Measurements from ENCODE around the gene FBXO38.

The FBXO38 gene

DNA sequence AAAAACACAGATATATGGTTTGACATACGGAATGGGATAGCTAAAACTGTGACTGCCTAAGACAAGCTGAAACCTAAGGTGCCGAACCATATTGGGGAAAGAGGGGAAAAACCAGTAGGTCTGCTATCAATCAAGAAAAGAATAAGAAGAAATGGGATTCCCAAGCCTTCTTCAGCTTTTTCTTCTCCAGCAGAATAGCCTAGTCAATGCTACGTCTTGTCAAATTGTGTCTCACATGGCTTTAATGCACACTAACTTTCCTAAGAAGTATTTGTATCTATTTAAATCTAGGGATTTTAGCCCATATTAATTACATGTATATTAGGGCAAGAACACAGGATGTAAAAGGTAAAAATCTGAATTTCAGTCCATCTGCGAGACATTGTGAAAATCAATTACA, 797 bp upstream of the FBXO38 start:
- no peak for DNase-seq (ENCODE audit: low spot score)

DNA sequence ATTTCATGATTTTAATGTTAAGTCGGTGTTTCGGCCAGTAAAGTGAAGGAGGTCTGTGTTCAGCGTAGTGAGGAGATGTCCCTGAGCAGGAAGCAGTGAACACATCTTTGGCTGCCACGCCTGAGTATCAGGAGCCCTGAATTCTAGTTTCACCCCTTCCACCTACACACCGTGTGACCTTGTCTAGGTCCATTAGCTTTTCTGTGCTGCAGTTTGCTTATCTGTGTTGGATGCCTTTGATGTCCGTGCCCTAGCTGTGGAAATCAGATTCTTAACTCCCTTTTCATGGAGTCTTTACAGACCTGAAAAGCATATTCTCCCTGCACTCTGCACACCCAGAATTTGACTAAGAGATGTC, 601 bp downstream of the FBXO38 start:
- no peak for DNase-seq (ENCODE audit: low spot score)

DNA sequence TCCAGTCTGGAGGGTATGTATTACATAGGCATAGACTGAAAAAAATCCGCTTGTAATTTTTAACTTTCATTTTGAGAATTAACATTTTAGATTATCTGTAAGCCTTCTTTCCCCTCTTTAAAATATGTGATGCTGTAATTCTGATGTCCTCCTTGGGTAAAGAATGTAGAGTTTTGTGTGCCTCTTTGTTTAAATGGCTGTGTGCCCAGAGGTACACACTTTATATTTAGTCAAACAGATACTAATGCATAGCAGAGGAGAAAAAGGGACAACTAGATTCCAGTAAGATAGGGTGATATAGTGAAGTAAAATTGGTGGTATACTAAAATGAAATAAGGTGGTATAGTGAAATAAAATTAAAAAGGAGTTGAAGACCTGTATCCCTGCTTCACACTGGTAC, 1.3 kb downstream of the FBXO38 start:
- no peak for DNase-seq (ENCODE audit: low spot score)

DNA sequence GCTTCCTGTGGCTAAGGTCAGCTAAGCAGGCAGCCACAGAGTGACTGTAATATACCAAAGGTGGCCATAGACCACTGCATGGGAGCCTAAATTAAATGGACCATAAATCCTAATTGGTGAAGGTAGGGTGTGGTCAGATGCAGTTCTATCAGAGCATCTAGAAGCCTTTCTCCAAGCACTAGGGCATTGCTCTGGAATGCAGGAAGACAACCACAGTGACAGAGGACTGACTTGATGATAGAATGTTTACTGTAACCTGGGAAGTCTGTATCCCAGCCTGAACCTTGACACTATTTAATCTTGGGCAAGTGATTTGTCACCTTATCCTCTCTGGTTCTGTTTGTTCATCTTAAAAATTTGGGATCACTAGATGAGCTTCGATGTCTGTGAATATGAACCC, 2.3 kb downstream of the FBXO38 start:
- no peak for DNase-seq (ENCODE audit: low spot score)

DNA sequence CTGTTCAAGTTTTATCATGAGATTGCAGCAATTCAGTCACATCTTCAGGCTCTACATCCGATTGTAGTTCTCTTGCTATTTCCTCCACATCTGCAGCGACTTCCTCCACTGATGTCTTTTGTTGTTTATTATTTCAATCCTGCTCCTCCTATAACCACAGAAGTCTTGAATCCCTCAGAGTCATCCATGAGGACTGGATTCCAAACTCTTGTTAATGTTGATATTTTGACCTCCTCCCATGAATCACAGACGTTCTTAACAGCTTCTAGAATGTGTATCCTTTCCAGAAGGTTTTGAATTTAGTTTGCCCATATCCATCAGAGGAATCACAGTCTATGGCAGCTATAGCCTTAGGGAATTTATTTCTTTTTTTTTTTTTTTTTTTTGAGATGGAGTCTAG, 3.6 kb downstream of the FBXO38 start:
- DNase-seq (ENCODE audit: low spot score) = no peak

DNA sequence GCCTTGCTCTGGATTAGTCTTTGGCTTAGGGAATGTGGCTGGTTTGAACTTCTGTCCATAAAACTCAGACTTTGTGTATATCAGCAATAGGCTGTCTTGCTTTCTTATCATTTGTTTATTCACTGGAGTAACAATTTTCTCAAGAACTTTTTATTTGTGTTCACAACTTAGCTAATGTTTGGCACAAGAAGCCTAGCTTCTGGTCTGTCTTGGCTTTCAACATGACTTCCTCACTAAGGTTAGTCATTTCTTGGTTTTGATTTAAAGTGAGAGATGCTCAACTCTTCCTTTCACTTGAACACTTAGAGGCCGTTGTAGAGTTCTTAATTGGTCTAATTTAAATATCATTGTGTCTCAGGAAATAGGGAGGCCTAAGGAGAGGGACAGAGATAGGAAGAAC, 4.9 kb downstream of the FBXO38 start:
- DNase-seq (ENCODE audit: low spot score) = no peak

DNA sequence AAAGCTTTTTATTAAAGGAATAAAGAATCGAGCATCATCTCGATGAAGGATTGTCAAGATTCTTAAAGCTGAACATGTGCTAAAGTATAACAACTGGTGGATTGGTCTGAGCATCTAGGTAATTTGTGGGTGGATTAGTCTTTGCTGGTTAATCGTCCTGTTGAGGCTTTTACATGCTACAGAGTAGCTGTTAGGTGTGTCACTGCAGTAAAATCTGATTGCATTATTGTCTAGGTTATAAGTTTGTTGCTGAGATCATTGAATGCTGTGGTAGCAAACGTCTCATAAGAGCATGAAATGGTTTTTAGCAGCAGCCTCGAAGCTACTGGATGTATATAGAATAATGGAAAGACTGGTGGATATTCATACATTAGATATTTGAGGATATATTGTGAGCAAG, 7.2 kb downstream of the FBXO38 start:
- no peak for DNase-seq (ENCODE audit: low spot score)

DNA sequence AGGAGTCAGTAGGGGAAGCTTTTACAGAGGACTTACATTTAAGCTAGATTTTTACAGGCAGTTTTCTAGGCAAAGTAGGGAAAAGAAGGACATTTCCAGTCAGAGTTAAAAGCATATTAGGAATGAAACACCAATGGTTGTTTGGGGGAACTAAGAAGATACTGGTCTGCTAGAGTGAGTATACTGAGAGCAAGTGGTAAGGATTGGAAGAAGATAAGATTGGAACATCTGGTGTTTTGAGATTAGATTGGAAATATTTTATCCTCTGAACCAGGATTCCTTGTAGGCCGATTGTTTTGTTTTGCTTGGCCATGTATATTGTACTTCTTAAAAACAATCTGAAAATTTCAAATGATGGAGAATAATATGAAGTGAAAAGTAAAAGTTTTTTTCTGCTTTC, 7.7 kb downstream of the FBXO38 start:
- no peak for DNase-seq (ENCODE audit: low spot score)

DNA sequence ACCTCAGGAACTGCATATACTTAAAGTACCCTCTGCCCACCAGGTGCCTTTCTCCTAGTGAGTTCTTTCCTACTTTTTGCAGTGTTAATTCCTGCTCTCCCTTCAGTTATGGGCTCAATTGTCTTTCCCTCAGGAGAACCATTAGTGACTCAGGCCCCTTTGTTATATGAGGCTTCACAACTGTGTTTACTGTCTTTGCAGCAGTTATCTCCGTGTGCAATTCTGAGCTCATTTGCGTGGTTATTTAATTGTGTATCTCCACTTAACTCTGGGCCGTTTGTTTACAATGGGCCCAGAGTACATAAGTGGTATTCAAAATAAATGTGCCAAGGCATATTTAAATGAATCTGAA, 9.6 kb downstream of the FBXO38 start:
- no peak for DNase-seq (ENCODE audit: low spot score)

DNA sequence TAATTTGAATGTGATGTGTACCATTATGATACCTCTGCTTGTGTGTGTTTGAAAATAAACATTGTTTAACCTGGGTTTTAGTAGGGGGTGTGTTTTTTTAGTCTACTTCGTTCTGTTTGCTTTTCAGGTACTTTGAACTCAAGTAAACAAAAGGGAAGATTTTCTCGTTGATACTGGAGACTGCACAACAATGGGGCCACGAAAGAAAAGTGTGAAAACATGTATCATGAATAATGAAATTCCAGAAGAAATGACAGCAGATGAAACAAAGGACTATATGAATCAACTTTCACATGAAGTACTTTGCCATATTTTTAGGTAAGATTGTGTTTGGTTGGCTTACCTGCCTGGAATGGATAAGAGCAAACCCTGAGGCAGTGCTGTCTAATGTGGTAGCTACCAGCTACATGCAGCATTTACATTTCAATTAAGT, 10.8 kb downstream of the FBXO38 start:
- DNase-seq (ENCODE audit: low spot score) = no peak

DNA sequence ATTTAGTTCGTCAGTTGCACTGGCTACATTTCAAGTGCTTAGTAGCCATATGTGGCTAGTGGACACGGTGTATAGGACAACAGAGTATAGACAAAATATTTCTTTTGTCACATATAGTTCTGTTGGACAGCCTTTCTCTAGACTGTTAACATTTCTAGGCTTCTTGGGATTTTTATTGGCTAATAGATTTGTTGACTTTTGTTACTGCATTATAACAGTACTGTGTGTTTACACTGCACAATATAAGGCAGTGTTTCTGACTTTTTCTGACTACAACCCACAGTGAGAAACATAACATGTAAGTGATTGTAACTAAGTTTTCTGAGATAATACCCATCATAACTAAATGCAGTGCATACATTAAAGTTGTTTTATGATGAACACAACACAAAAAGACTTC, 11.3 kb downstream of the FBXO38 start:
- DNase-seq (ENCODE audit: low spot score) = no peak

DNA sequence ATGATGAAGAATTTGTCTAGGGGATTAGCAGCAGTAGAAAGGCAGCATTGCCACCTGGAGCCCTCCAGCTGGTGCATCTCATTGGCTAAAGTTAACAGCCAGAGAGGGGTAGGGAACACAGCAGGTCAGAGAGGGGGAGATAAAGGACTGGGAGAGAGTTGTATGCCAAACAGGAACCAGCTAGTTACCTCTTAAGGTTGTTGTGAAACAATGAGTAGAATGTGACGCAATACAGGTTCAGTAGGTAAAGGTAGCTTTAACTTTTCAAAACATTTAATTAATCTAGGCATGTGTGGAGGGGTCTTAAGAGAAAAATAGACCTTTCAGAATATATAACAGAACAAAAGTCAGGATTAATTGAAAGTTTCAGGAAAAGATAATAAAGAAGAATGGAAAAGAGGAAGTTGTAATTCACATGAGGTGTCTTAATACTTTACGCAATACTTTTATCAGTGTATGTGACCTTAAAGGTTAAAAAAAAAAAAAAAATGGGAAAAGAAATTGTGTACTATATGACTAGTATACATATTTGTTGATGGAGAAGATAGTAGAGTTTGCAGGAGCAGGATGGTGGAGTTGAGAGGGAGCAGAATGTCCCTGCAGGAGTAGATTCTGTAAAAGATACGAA, 14.3 kb downstream of the FBXO38 start:
- no peak for DNase-seq (ENCODE audit: low spot score)

DNA sequence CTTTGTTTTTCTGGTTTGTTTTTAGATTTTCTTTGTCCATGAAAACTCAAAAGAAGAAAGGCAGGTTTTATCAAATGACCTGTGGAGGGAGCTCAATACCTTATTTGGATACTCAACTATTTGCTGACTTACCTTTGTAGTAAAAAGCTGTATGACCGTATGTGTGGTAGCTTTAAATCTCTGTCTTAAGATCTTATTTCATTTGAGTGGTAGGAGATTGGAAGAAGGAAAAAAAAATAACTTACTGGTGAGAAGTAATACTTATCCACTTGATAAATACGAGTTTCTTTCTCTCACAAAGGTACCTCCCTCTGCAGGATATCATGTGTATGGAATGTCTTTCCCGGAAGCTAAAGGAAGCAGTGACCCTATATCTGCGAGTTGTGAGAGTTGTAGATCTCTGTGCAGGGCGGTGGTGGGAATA, 15.0 kb downstream of the FBXO38 start:
- DNase-seq (ENCODE audit: low spot score) = no peak

DNA sequence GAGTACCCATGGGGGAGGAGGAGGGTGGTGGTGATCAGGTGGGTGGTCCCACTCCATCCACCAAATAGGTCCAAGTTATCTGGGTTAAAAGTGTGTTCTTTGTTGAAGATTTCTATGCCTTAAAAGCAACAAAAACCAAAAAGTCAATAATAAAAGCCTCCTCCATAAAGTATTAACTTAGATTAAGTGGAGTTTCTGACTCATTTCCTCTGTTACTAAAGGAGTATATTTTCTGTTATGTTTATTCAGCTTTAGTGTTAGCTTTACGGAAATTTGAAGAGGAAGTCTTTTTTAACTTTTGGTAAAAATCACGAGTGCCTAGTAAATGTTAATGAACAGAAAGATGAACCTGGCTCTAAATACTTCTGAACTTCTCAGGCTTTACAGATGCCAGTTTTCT, 17.8 kb downstream of the FBXO38 start:
- no peak for DNase-seq (ENCODE audit: low spot score)

DNA sequence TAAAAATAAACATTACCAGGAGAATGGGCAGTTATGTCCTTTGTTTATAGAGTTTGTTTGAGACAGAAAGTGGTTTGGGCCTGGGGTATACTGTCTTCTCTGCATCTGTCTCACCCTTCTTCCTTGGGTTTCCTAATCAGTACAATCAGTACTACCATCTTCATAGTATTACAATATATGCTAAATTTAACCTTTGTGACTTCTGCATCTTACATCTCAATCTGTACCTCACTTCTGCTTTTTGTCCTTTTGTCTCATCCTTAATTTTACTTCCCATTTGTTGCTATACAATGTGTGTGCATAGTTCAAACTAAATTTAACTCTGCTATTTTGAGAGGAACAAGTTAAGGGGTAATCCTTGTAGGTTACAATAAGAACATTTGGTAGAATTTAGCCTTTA, 19.6 kb downstream of the FBXO38 start:
- DNase-seq (ENCODE audit: low spot score) = no peak

DNA sequence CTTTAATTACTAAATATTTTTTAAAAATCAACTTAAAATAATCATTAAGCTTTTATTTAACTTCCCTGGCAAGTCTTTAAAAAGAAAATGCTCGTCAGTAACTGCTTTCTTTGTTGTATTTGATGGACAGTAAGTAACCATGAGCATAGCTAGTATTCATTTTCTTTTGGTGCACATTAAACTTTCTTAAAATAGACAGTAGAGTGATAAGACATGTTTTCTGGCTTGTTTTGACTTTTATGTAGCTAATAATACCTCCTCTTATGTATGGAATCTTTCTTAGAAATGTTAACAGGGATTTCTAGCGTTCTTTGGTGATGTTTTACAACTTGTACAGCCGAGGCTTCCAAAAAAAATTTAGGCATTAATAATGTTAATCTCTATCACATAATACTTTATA, 22.6 kb downstream of the FBXO38 start:
- DNase-seq (ENCODE audit: low spot score) = no peak

DNA sequence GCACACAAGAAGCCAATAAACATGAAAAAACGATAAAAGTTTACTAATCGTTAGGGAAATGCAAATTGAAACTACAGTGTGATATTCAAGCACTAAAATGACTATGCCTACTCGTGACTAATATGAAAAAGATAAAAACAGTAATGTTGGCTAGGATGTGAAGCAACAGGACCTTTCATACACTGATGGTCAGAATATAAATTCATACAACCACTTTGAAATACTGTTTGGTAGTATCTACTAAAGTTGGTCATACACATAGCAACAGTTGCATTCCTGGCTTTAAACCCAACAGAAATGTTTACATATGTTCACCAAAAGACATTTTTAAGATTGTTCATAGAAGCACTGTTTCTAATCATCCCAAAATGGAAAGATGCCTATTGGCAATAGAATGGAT, 24.3 kb downstream of the FBXO38 start:
- DNase-seq (ENCODE audit: low spot score) = no peak

DNA sequence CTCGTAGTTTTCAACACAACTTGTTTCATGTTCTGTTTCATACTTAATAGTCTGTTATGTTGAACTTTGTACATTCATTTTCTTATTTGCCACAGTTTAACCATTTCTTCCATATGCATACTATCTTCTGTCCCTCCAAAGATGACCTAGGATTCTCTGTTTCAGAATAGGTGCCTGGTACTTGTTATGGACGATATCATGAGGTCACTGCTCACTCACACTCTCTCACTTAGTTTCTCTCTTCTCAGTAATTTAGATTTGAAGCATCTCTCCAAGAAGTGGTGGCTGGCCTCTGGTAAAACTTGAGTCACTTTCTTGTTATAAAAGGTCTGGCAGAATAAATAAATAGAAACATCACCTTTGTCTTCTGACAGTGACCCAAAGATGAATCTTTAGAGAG, 28.4 kb downstream of the FBXO38 start:
- no peak for DNase-seq (ENCODE audit: low spot score)

DNA sequence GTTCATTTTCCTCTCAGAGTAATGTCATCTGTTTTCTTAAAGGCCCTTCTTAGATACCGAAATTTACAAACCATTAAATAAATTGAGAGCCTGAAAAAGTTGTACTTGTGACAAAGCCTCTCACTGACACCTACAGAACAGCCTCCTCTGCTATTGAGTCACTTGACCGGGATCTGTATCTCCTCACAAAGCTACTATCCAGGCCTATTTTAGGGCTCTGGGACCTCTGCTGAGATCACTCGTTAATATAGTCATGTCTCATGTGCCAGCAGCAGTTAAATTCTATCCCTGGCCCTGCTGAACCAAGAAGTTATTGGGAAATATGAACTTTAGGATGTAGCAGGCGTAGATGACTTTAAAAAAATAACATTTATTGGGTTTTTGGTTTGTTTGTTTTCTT, 31.1 kb downstream of the FBXO38 start:
- DNase-seq (ENCODE audit: low spot score) = no peak

DNA sequence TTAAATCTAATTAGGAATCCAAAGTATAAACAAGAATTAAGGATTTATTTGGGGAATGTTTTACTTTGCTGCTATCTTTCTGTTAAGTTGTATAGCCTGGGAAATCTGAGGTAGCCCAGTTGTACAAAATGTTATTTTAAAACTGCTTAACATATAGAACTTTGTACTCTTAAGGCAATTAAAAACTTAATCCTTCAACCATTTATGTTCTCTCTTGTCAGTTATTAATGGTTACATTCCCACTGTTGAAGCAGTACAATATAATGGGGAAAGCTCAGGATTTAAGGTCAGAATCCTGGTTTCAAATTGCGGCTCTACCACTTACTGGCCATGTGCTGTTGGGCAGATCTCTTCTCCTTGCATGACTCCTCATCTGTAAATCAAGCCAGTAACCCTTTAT, 32.7 kb downstream of the FBXO38 start:
- no peak for DNase-seq (ENCODE audit: low spot score)

DNA sequence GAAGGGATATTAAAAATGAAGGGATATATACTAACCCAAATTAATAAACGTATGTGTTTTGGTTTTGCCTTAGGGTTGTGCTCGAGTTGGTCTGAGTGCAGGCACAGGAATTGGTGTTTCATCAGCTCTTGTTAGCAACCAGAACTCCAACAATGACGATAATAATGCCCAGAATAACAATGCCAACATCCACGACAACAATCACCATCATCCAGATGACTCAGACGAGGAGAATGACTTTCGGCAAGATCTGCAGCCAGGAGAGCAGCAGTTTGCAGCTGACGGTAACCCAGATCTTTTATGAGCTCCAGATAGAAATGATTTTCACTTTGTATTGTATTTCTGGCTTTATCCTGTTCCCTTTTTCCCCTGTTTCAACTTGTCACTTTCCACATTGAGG, 33.2 kb downstream of the FBXO38 start:
- DNase-seq (ENCODE audit: low spot score) = no peak

DNA sequence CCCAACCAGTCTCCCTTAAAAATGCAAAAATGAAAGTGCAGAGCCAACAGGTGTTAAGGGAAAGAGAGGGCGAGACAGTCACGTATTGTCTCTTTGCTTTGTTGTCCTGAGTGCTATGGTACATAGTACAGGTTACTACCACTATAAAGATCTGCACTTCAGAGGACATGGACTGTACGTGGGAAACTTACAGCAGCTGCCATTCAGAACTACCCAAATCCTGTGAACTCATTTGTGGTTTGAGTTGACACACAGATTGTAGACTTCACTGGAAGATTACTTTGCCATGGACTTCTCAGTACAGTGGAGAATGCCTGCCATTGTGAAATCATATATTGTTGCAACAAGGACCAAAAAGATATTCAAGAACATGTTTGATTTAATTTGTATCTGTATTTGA, 34.8 kb downstream of the FBXO38 start:
- DNase-seq (ENCODE audit: low spot score) = no peak

DNA sequence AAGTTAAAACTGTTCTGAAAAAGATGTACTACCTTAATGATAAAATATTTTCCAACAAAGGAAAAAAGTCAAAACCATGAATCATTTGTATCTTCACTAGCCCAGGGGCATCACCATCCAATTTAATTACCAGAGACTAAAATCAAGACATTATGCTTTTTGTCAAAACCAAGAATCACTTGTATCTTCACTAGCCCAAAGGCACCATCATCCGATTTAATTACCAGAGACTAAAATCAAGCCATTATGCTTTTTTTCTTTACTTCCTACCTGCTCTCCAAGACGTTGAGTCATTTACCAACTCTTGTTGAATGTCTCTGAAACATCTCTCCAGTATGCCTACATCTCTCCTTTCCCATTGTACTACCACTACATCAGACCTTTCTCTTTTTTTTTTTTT, 37.9 kb downstream of the FBXO38 start:
- no peak for DNase-seq (ENCODE audit: low spot score)

DNA sequence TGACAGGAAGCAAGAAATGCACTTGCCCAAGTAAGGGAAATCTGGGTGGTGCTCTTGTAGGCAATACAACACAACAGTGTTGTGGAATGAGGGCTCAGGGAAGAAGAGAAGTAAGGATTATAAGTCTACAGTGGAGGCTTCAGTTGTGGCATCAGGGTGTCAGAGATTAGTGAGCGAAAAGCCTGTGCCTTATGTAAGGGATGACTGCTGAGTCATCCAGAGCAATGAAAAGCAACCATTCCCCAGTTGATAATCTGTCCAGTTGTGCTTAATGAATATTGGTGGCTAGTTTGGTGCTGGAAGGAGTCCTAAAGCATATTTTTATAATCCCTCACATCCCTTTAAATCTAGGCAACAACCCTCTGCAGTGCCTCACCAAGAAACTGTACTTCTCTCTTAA, 42.0 kb downstream of the FBXO38 start:
- DNase-seq (ENCODE audit: low spot score) = no peak

DNA sequence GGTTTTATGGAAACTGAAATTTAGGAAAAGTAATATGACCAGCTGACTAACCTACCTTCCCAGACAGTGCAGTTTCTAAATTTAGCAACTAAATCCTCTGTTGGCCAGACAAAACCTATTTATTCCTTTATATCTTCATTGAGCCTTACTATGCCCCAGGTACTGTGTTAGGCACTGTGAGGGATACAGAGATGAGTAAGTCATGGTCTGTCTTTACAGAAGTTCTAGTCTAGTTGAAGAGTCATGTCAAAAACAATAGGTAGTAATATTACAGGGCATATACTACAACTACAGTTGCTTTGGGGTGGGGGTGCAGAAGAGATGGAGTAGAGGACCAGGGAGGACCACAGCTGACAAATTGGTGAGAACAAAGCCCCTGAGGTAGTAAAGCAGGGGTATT, 42.8 kb downstream of the FBXO38 start:
- no peak for DNase-seq (ENCODE audit: low spot score)
